ENCODE results near the gene FLOT1.

The FLOT1 gene

DNA sequence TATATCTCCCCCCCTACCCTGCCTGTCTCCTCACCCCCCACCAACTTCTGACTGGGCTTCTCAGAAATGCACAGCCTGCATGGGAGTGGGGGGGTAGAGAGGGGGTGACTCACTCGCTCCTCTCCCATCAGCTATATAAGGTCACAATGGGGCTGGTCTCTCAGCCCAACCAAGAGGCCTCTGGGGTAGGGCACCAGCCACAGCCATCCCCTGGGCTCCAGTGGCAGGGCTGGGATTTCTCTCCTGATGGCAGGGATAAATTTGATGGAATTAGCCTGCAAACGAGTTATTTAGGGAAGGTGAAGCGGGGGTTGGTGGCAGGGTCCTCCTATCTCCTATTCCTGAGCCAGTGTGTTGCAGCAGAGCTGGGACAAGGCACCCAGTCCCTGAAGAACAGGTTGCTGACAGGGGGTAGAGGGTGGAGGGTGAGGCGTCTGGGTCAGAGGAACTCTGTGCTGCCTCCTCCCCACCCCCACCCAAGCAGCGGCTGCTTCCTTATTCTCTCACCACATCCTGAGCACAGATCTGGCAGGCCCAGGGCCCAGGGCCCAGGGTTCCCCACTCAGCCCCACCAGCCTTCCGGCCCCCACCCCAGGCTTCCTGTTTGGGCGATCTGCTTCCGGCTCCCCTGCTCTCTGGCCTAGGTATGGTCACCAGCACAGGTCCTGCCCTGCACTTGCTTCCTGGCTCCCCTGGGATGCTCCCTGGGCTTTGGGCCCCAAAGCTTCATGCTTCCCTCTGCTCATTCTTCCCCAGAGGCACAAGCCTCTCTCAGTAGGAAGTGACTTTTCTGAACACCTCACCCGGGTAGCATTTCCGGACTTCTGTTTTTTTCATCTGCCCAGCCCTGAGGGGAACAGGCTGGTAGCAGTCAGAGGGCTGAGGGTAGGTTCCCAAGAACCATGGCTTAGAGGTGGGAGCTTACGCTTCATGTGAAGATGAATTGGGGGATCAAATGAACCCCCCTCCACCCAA, 60.1 kb downstream of the FLOT1 start:
- peak; percentile 55 to 77 for DNase-seq (ENCODE audit: low read depth in 2 of 2, low spot score in 1 of 2)

GRCh38 chr6:30681766-30682142, 60.7 kb downstream of the FLOT1 start:
- DNase-seq (ENCODE audit: low read depth in 2 of 2, low spot score in 1 of 2): no peak

- DNase-seq (ENCODE audit: low read depth in 2 of 2, low spot score in 1 of 2): no peak
Observed at GRCh38 chr6:30679765-30680535, 62.5 kb downstream of the FLOT1 start.

DNA sequence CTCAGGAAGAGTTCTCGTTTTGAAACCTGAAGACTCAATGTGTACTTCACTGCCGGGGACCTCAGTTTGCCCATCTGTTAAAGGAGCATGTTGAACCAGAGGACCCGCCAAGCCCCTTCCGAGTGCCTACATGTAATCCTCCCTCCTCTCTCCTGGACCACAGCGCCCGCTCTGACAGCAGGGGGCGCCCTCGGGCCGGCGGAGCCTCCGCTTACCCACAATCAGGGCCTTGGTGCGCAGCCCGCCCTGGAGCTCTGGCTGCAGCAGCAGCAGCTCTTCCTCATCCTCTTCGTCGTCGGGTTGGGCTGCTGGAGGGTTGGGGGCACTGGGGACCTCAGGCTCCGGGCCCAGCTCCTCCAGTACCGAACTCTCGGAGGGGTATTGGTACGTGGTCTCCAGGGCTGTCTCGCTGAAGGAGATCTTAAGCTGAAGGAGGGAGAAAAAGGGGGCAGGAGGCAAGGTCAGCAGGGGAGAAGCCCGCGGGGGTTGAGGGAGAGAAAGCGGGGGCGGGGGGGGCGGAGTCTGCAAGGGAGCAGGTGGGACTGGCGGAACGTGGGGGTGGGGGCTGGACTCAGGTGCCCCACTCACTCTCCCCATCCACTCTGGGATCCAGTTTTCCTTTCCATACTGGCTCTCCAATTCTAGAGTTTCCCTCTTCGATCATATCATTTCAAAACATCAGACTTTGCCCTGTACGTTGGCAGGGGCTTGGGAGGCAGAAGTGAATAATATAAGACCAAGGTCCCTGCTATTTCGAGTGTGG, 63.3 kb downstream of the FLOT1 start:
- DNase-seq (ENCODE audit: low read depth in 2 of 2, low spot score in 1 of 2): peak; percentile 76 to 85
